Right hindlimb (tissue), 1 donor: Measurements from ENCODE around the gene MTG2.

Source experiments
- DNase-seq: peaks from one replicate; pipeline ENCODE4 v3.0.0-alpha.2; 2018

Gene MTG2

GRCh38 chr20:62222972-62223371 is 40.1 kb downstream of the MTG2 start:
- no peak for DNase-seq

GRCh38 chr20:62223571-62223970 is 40.7 kb downstream of the MTG2 start:
- DNase-seq = no peak

GRCh38 chr20:62224113-62224855 is 41.5 kb downstream of the MTG2 start:
- DNase-seq = no peak

- DNase-seq = no peak
Measured at GRCh38 chr20:62225026-62225425, 42.2 kb downstream of the MTG2 start.

- DNase-seq = no peak
Measured at GRCh38 chr20:62225820-62226635, 43.2 kb downstream of the MTG2 start.

- DNase-seq = no peak
Measured at GRCh38 chr20:62226707-62227590, 44.1 kb downstream of the MTG2 start.

- DNase-seq = no peak
Measured at GRCh38 chr20:62227591-62227976, 44.8 kb downstream of the MTG2 start.

GRCh38 chr20:62227977-62228958 is 45.4 kb downstream of the MTG2 start:
- DNase-seq = no peak

- no peak for DNase-seq
Measured at GRCh38 chr20:62228982-62229545, 46.2 kb downstream of the MTG2 start.

- no peak for DNase-seq
Measured at GRCh38 chr20:62229667-62230066, 46.8 kb downstream of the MTG2 start.

- no peak for DNase-seq
Measured at GRCh38 chr20:62230276-62230675, 47.4 kb downstream of the MTG2 start.

- no peak for DNase-seq
Measured at GRCh38 chr20:62230696-62231095, 47.9 kb downstream of the MTG2 start.

- DNase-seq = no peak
Measured at GRCh38 chr20:62231292-62231691, 48.5 kb downstream of the MTG2 start.

- no peak for DNase-seq
Measured at GRCh38 chr20:62232194-62232593, 49.4 kb downstream of the MTG2 start.

GRCh38 chr20:62232770-62233645 is 50.2 kb downstream of the MTG2 start:
- no peak for DNase-seq

- no peak for DNase-seq
Measured at GRCh38 chr20:62233684-62234083, 50.9 kb downstream of the MTG2 start.

- no peak for DNase-seq
Measured at GRCh38 chr20:62234339-62234738, 51.5 kb downstream of the MTG2 start.

GRCh38 chr20:62235001-62235776 is 52.4 kb downstream of the MTG2 start:
- DNase-seq = no peak

- DNase-seq = no peak
Measured at GRCh38 chr20:62235777-62236157, 52.9 kb downstream of the MTG2 start.

GRCh38 chr20:62236200-62236599 is 53.4 kb downstream of the MTG2 start:
- DNase-seq = no peak
